GM12892 (cell line): Measurements from ENCODE around the gene SLC5A8.

ENCODE experiments used
- POLR2A ChIP-seq: IDR thresholded peaks from 2 replicates; pipeline ENCODE4 v1.6.1; 2011; ENCODE audit warnings: low read depth, low read length, control low read depth
- POLR2AphosphoS5 ChIP-seq: IDR thresholded peaks from 2 replicates; pipeline ENCODE4 v1.6.1; 2011; ENCODE audit warnings: low read depth, low read length, control low read depth

DNA sequence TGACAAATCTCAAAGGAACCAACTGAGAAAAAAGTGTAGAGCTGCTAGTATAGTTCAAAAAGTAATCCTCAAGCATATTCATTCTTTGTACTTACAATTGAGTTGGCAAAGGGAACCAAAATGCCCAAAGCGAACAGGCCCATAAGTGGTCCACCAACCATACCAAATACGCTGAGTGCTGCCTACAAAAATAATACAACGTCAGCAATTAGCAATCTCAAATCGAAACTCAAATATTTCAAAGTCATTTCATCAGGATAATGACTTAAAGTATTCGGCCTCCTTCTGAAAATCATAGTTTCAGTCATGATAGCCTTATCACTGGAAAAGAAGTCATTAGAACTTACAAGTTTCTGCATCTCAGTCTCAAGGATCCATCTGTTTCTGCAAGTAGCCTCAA lies 42.0 kb downstream of the SLC5A8 start:
- TF ChIP-seq POLR2A (no peak), POLR2AphosphoS5 (no peak)
